A549 (cell line): ENCODE data around the gene PACS1. TPM values are rescaled to one million over a fixed set of nuclear protein-coding genes. Genes with fewer than 3 reads are reported as not detected.

Source experiments
- ATAC-seq, 2 experiments: fragments of 200-7000 bp in 1 of 2; fragments of >200 bp in 1 of 2; cut with Nextera tagmentation in 1 of 2; cut with Tn5 transposase in 1 of 2; 3 replicates each; pipeline versions ENCODE4 v1.8.0 to v1.9.1; 2018 to 2020; ENCODE audit warnings: mild to moderate bottlenecking in 1 of 2, moderate library complexity in 1 of 2
- CTCF ChIA-PET: fragments of 300-600 bp; sonication (Branson Sonifier 250); formaldehyde crosslinking; extraction: SDS; loops from one replicate; lab custom pipeline; 2021; ENCODE audit warnings: antibody characterized with exemption, inconsistent platforms; lab: Yijun Ruan, JAX
- POLR2A ChIA-PET: fragments of 350-600 bp; formaldehyde crosslinking; extraction: SDS; loops from one replicate; lab custom pipeline; 2021; ENCODE audit warnings: antibody characterized with exemption, inconsistent platforms; lab: Yijun Ruan, JAX
- DNase-seq, 2 experiments: peaks; one replicate each; pipeline versions ENCODE4 v3.0.0 to v3.0.0-alpha.2; 2011 to 2016; ENCODE audit warnings: low read depth in 1 of 2, low spot score in 1 of 2
- FAIRE-seq: peaks from 2 replicates; lab custom pipeline; 2011; peaks lifted over from hg19 to GRCh38; lab: Jason Lieb, UNC
- H3K27ac ChIP-seq, 2 experiments: fragments of >200 bp; sonication (Bioruptor Twin); formaldehyde crosslinking; 3 replicates each; pipeline ENCODE4 v1.5.1; 2016 to 2017
- H3K4me1 ChIP-seq: fragments of >200 bp; sonication (Bioruptor Twin); formaldehyde crosslinking; 3 replicates; pipeline ENCODE4 v1.6.1; 2016
- H3K4me2 ChIP-seq: fragments of >200 bp; sonication (Bioruptor Twin); formaldehyde crosslinking; 3 replicates; pipeline ENCODE4 v1.6.1; 2016
- H3K4me3 ChIP-seq: fragments of >200 bp; sonication (Bioruptor Twin); formaldehyde crosslinking; 3 replicates; pipeline ENCODE4 v1.5.1; 2016
- H3K9me3 ChIP-seq: fragments of >200 bp; sonication (Bioruptor Twin); formaldehyde crosslinking; 3 replicates; pipeline ENCODE4 v1.6.1; 2016
- CEBPB ChIP-seq, 2 experiments: fragments of >200 bp in 1 of 2; sonication (Bioruptor Twin) in 1 of 2; formaldehyde crosslinking in 1 of 2; IDR thresholded peaks; 2 replicates each; pipeline ENCODE4 v1.6.1; 2012 to 2016
- CHD2 ChIP-seq: fragments of 150-350 bp; IDR thresholded peaks from 2 replicates; pipeline ENCODE4 v1.6.1; 2014; ENCODE audit warnings: low read length; ENCODE audit not compliant: partially characterized antibody
- CHD4 ChIP-seq: fragments of 200-600 bp; sonication (generic); IDR thresholded peaks from 2 replicates; pipeline ENCODE4 v1.6.1; 2016; ENCODE audit warnings: antibody characterized with exemption, mild to moderate bottlenecking, borderline replicate concordance
- EHF ChIP-seq: fragments of 250-450 bp; sonication (Bioruptor Pico); IDR thresholded peaks from 2 replicates; pipeline ENCODE4 v1.5.0; 2020; ENCODE audit warnings: mild to moderate bottlenecking
- FOSB ChIP-seq: fragments of 250-450 bp; sonication (Bioruptor Pico); IDR thresholded peaks from 2 replicates; pipeline ENCODE4 v1.5.0; 2020; ENCODE audit warnings: mild to moderate bottlenecking, moderate library complexity
- GATA3 ChIP-seq: IDR thresholded peaks from 2 replicates; pipeline ENCODE4 v1.6.1; 2012; ENCODE audit warnings: borderline replicate concordance
- HEYL ChIP-seq: fragments of 250-450 bp; sonication (Bioruptor Pico); IDR thresholded peaks from 2 replicates; pipeline ENCODE4 v1.8.0; 2021; ENCODE audit warnings: mild to moderate bottlenecking, moderate library complexity
- HOXB5 ChIP-seq: fragments of 250-450 bp; sonication (Bioruptor Pico); IDR thresholded peaks from 2 replicates; pipeline ENCODE4 v1.5.0; 2020; ENCODE audit warnings: mild to moderate bottlenecking, moderate library complexity
- MAFK ChIP-seq: fragments of 450-650 bp; IDR thresholded peaks from 2 replicates; pipeline ENCODE4 v1.6.1; 2014; ENCODE audit not compliant: partially characterized antibody
- MYC ChIP-seq: IDR thresholded peaks from 2 replicates; pipeline ENCODE4 v1.6.1; 2012; ENCODE audit warnings: mild to moderate bottlenecking, inconsistent platforms, low read length, improper control_type of control experiment, borderline replicate concordance
- NPAS2 ChIP-seq: fragments of 250-450 bp; sonication (Bioruptor Pico); IDR thresholded peaks from 2 replicates; pipeline ENCODE4 v1.8.0; 2022; ENCODE audit warnings: mild to moderate bottlenecking, moderate library complexity, borderline replicate concordance
- RNF2 ChIP-seq: fragments of 200-600 bp; sonication (generic); IDR thresholded peaks from 2 replicates; pipeline ENCODE4 v1.6.1; 2016; ENCODE audit warnings: low read depth, mild to moderate bottlenecking, antibody characterized with exemption, moderate library complexity, borderline replicate concordance
- SREBF2 ChIP-seq: fragments of 450-650 bp; IDR thresholded peaks from 2 replicates; pipeline ENCODE4 v1.6.1; 2014; ENCODE audit warnings: mild to moderate bottlenecking, moderate library complexity
- TFCP2L1 ChIP-seq: fragments of 250-450 bp; sonication (Bioruptor Pico); IDR thresholded peaks from 2 replicates; pipeline ENCODE4 v1.5.0; 2021; ENCODE audit warnings: mild to moderate bottlenecking
- WGBS: methylation state at CpG from one replicate; pipeline ENCODE4 v1.1.6; 2017; ENCODE audit errors: missing lambda C conversion rate; 5-methylcytosine and 5-hydroxymethylcytosine counted together
- polyA plus RNA-seq, 4 experiments: library from polyadenylated mRNA; depleted of rRNA in 3 of 4; stranded (reverse); fragments of >200 nt; fragmentation: RNase III in 1 of 4; extraction: RNeasy Plus Mini Kit Qiagen cat#74134 plus additional on column Dnase treatment in 1 of 4; gene quantifications; 2 replicates in 3 of 4; 3 replicates in 1 of 4; pipeline ENCODE4 v1.2.3, GENCODE V29; 2011 to 2017
- TF ChIP-seq, protein P1 (sequence below): IDR thresholded peaks from 2 replicates; pipeline ENCODE4 v1.6.1; 2012; ENCODE audit warnings: low read depth, borderline replicate concordance
- TF ChIP-seq, protein P2 (sequence below): fragments of 150-350 bp; IDR thresholded peaks from 2 replicates; pipeline ENCODE4 v1.6.1; 2014; ENCODE audit warnings: low read depth, mild to moderate bottlenecking, low read length
- TF ChIP-seq, protein P3 (sequence below): fragments of 200-600 bp; sonication (generic); IDR thresholded peaks from 2 replicates; pipeline ENCODE4 v1.6.1; 2016; ENCODE audit warnings: antibody characterized with exemption, mild to moderate bottlenecking, moderate library complexity
- TF ChIP-seq, protein P4 (sequence below): IDR thresholded peaks from 2 replicates; pipeline ENCODE4 v1.6.1; 2012
- TF ChIP-seq, protein P5 (sequence below): fragments of >200 bp; sonication (Bioruptor Twin); formaldehyde crosslinking; IDR thresholded peaks from 3 replicates; pipeline ENCODE4 v1.5.1; 2016
- TF ChIP-seq, protein P6 (sequence below): fragments of >200 bp; sonication (Bioruptor Twin); formaldehyde crosslinking; IDR thresholded peaks from 2 replicates; pipeline ENCODE4 v1.6.1; 2016

The PACS1 gene
- polyA plus RNA-seq, 2 of the 4 experiments (the other 2 are of a cell fraction): 48.2 to 59.1 TPM

DNA sequence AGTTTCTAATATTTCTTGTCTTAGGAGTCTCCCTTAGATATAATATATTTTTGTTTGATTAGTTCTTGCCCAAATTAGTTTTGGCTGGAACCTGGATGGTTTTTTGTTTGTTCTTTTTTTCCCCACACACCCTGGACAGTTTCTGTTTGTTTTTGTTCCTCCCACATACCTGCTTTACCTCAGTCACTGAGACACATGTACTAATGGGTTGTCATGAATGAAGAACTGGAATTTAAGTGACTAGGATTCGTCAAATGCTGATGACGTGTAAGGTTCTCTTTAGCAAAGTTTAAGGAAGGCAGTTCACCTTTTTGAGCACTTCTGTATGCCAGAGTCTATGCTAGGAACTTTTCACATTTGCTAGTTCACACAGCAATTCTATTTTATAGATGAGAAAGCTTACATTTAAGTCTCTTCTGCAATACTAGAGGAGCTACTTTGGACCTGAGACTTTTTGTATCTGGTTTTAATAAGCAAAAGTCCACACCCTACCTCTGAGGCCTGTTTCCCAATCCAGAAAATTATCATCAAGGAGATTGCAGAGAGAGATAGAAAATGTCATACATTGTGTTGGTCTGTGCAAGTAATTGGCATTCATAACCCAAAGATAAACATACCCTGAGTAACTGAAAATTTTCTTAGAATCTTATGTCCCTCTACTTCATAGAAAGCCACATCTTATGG is 111.7 kb downstream of the PACS1 start:
- no peak for ATAC-seq

DNA sequence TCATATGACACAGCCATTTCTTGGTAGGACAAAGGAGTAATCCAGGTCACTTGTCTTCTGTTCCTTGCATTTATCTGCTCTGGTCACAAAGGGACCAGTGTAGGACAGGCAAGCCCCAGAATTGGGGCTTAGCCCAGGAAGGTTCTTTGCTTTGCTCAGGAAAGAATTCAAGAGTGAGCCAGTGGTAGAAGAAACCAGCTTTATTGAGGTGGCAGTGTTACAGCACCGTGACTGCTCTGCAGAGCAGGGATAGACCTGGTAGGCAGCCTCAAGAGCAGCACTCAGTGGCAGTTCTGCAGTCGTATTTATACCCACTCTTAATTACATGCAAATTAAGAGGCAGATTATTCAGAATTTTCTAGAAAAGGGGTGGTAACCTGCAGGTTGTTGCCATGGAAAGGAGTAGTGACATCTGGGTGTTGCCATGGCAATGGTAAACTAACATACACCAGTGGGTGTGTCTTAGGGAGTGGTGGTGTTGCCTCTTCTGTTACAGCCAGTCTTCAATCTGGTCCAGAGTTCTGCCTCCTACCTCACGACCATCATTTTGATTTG is 113.5 kb downstream of the PACS1 start:
- H3K27ac ChIP-seq: peak overlapping the region in 1 of 2 experiments; percentile 9; a peak in 1 of 6 replicates
- no peak for FAIRE-seq
- DNase-seq: peak in 1 of 2 experiments; percentile 62
- peaks cover 30% of the 10 kb centered on the region for H3K4me1 ChIP-seq
- ChIA-PET CTCF (interaction anchor here (0.9 to 4.0 kb wide), 6 partner anchors 9 to 161 kb away, joined by 3 to 13 read pairs (median 3); no protein-coding TSS in a partner anchor), POLR2A (no interaction called here)
- TF ChIP-seq, protein P1, sequence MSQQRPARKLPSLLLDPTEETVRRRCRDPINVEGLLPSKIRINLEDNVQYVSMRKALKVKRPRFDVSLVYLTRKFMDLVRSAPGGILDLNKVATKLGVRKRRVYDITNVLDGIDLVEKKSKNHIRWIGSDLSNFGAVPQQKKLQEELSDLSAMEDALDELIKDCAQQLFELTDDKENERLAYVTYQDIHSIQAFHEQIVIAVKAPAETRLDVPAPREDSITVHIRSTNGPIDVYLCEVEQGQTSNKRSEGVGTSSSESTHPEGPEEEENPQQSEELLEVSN: no peak
- TF ChIP-seq MYC (no peak), EHF (CRISPR knock-in tag) (no peak), GATA3 (no peak), HEYL (CRISPR knock-in tag) (no peak), CEBPB (IDR thresholded peaks at IDR 0.05) (no peak), CHD4 (no peak), FOSB (CRISPR knock-in tag) (no peak), RNF2 (no peak), MAFK (no peak), SREBF2 (no peak), CHD2 (no peak), NPAS2 (CRISPR knock-in tag) (no peak)
- TF ChIP-seq, protein P2, sequence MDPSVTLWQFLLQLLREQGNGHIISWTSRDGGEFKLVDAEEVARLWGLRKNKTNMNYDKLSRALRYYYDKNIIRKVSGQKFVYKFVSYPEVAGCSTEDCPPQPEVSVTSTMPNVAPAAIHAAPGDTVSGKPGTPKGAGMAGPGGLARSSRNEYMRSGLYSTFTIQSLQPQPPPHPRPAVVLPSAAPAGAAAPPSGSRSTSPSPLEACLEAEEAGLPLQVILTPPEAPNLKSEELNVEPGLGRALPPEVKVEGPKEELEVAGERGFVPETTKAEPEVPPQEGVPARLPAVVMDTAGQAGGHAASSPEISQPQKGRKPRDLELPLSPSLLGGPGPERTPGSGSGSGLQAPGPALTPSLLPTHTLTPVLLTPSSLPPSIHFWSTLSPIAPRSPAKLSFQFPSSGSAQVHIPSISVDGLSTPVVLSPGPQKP: no peak
- 55% methylated on average over 3 of the region's 3 CpGs for WGBS
- ATAC-seq: peak; percentile 76 to 79; a peak in 5 of 6 replicates
- no peaks in the 10 kb centered on the region for H3K9me3 ChIP-seq
- 0 out of 3 replicates have a peak overlapping the region, but pooled peaks have one; percentile 2 for H3K4me2 ChIP-seq
- H3K4me3 ChIP-seq: no peak overlapping the region

More for the DNA sequence above, 111.7 kb downstream of the PACS1 start:
- POLR2A ChIA-PET: no interaction called here
- Histone ChIP-seq H3K9me3 (no peaks in the 10 kb centered on the region), H3K4me3 (no peak overlapping the region), H3K4me1 (peaks cover 32% of the 10 kb centered on the region), H3K4me2 (peak overlapping the region; percentile 6; the same call in 1 of the 3 replicates), H3K27ac (no peak overlapping the region)
- CTCF ChIA-PET: interaction anchor here (1.3 to 4.0 kb wide), 4 partner anchors 12 to 160 kb away, joined by 3 to 13 read pairs (median 5); no protein-coding TSS in a partner anchor
- DNase-seq (no peak), FAIRE-seq (no peak)
- no peak for TF ChIP-seq MYC
- TF ChIP-seq HOXB5 (CRISPR knock-in tag): no peak
- TF ChIP-seq, protein P3, sequence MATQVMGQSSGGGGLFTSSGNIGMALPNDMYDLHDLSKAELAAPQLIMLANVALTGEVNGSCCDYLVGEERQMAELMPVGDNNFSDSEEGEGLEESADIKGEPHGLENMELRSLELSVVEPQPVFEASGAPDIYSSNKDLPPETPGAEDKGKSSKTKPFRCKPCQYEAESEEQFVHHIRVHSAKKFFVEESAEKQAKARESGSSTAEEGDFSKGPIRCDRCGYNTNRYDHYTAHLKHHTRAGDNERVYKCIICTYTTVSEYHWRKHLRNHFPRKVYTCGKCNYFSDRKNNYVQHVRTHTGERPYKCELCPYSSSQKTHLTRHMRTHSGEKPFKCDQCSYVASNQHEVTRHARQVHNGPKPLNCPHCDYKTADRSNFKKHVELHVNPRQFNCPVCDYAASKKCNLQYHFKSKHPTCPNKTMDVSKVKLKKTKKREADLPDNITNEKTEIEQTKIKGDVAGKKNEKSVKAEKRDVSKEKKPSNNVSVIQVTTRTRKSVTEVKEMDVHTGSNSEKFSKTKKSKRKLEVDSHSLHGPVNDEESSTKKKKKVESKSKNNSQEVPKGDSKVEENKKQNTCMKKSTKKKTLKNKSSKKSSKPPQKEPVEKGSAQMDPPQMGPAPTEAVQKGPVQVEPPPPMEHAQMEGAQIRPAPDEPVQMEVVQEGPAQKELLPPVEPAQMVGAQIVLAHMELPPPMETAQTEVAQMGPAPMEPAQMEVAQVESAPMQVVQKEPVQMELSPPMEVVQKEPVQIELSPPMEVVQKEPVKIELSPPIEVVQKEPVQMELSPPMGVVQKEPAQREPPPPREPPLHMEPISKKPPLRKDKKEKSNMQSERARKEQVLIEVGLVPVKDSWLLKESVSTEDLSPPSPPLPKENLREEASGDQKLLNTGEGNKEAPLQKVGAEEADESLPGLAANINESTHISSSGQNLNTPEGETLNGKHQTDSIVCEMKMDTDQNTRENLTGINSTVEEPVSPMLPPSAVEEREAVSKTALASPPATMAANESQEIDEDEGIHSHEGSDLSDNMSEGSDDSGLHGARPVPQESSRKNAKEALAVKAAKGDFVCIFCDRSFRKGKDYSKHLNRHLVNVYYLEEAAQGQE: no peak
- TF ChIP-seq, protein P4, sequence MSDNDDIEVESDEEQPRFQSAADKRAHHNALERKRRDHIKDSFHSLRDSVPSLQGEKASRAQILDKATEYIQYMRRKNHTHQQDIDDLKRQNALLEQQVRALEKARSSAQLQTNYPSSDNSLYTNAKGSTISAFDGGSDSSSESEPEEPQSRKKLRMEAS: no peak
- no peak for TF ChIP-seq FOSB (CRISPR knock-in tag)
- TF ChIP-seq, protein P5, sequence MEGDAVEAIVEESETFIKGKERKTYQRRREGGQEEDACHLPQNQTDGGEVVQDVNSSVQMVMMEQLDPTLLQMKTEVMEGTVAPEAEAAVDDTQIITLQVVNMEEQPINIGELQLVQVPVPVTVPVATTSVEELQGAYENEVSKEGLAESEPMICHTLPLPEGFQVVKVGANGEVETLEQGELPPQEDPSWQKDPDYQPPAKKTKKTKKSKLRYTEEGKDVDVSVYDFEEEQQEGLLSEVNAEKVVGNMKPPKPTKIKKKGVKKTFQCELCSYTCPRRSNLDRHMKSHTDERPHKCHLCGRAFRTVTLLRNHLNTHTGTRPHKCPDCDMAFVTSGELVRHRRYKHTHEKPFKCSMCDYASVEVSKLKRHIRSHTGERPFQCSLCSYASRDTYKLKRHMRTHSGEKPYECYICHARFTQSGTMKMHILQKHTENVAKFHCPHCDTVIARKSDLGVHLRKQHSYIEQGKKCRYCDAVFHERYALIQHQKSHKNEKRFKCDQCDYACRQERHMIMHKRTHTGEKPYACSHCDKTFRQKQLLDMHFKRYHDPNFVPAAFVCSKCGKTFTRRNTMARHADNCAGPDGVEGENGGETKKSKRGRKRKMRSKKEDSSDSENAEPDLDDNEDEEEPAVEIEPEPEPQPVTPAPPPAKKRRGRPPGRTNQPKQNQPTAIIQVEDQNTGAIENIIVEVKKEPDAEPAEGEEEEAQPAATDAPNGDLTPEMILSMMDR: no peak
- TF ChIP-seq TFCP2L1 (CRISPR knock-in tag): no peak
- TF ChIP-seq, protein P6, sequence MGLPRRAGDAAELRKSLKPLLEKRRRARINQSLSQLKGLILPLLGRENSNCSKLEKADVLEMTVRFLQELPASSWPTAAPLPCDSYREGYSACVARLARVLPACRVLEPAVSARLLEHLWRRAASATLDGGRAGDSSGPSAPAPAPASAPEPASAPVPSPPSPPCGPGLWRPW: no peak
- WGBS: 76% methylated on average over 2 of the region's 2 CpGs
